ENCODE results near the gene TMPRSS9.

The TMPRSS9 gene

DNA sequence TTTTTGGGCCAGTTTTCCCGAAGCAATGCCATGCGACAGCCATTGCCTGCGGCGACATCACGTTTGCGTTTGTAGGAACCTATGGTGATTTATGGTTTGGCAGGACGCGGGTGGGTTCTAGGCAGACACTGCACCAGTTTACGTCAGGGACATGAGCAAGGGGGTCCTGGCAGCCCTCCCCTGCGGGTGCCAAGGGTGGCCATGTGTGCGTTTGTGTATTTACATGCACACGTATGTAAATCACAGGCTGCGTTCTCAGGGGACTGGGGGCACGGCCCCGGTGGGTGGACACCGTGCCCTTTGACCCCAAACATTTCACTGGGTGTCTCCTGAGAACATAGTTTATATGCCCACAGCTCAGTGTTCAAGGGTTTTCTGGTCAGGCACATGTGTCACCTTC is 9.4 kb upstream of the TMPRSS9 start:
- TF ChIP-seq TAF1 (IDR thresholded peaks at IDR 0.05; ENCODE audit: low read depth) = no peak
- TF ChIP-seq EGR1 (IDR thresholded peaks at IDR 0.05) = no peak
- no peak for TF ChIP-seq ZBTB7A (IDR thresholded peaks at IDR 0.05; ENCODE audit: low read depth)
- no peak for TF ChIP-seq CREB1 (IDR thresholded peaks at IDR 0.05; ENCODE audit: low read depth)
- TF ChIP-seq YY1 (IDR thresholded peaks at IDR 0.05; ENCODE audit: low read depth) = no peak
- TF ChIP-seq RAD21 (IDR thresholded peaks at IDR 0.05; ENCODE audit: low read depth) = no peak
- TF ChIP-seq, protein P1, sequence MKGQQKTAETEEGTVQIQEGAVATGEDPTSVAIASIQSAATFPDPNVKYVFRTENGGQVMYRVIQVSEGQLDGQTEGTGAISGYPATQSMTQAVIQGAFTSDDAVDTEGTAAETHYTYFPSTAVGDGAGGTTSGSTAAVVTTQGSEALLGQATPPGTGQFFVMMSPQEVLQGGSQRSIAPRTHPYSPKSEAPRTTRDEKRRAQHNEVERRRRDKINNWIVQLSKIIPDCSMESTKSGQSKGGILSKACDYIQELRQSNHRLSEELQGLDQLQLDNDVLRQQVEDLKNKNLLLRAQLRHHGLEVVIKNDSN (IDR thresholded peaks at IDR 0.05) = no peak
- no peak for TF ChIP-seq CEBPB (IDR thresholded peaks at IDR 0.05)
- TF ChIP-seq TEAD4 (IDR thresholded peaks at IDR 0.05) = no peak
- TF ChIP-seq NFIC (IDR thresholded peaks at IDR 0.05) = no peak
- no peak for TF ChIP-seq TCF12 (IDR thresholded peaks at IDR 0.05; ENCODE audit: low read depth)
- TF ChIP-seq, protein P2, sequence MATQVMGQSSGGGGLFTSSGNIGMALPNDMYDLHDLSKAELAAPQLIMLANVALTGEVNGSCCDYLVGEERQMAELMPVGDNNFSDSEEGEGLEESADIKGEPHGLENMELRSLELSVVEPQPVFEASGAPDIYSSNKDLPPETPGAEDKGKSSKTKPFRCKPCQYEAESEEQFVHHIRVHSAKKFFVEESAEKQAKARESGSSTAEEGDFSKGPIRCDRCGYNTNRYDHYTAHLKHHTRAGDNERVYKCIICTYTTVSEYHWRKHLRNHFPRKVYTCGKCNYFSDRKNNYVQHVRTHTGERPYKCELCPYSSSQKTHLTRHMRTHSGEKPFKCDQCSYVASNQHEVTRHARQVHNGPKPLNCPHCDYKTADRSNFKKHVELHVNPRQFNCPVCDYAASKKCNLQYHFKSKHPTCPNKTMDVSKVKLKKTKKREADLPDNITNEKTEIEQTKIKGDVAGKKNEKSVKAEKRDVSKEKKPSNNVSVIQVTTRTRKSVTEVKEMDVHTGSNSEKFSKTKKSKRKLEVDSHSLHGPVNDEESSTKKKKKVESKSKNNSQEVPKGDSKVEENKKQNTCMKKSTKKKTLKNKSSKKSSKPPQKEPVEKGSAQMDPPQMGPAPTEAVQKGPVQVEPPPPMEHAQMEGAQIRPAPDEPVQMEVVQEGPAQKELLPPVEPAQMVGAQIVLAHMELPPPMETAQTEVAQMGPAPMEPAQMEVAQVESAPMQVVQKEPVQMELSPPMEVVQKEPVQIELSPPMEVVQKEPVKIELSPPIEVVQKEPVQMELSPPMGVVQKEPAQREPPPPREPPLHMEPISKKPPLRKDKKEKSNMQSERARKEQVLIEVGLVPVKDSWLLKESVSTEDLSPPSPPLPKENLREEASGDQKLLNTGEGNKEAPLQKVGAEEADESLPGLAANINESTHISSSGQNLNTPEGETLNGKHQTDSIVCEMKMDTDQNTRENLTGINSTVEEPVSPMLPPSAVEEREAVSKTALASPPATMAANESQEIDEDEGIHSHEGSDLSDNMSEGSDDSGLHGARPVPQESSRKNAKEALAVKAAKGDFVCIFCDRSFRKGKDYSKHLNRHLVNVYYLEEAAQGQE (IDR thresholded peaks at IDR 0.05; ENCODE audit: low read depth) = no peak
- TF ChIP-seq EP300 (IDR thresholded peaks at IDR 0.05; ENCODE audit: borderline replicate concordance) = no peak
- TF ChIP-seq, protein P3, sequence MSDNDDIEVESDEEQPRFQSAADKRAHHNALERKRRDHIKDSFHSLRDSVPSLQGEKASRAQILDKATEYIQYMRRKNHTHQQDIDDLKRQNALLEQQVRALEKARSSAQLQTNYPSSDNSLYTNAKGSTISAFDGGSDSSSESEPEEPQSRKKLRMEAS (IDR thresholded peaks at IDR 0.05) = no peak
- no peak for TF ChIP-seq FOXM1 (IDR thresholded peaks at IDR 0.05; ENCODE audit: borderline replicate concordance, low read depth)

DNA sequence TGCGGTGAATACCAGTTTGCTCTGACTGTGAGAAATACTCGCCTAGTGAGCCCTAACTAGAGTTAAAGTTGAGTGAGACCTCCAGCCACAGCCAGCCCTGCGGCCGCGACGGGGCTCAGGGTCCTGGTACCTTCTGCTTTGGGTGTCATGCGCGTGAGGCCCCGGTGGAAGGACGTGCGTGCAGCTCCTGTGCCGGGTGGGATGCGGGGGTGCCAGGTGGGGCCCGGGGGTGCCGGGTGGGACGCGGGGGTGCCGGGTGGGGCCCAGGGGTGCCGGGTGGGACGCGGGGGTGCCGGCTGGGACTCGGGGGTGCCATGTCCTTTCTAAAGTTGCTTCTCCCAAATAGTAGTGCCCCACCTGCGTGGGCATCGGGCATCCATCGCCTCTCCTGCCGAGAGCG is 8.5 kb upstream of the TMPRSS9 start:
- TF ChIP-seq, protein P2 (IDR thresholded peaks at IDR 0.05; ENCODE audit: low read depth) = no peak
- TF ChIP-seq CEBPB (IDR thresholded peaks at IDR 0.05) (no peak), CREB1 (IDR thresholded peaks at IDR 0.05; ENCODE audit: low read depth) (no peak)

DNA sequence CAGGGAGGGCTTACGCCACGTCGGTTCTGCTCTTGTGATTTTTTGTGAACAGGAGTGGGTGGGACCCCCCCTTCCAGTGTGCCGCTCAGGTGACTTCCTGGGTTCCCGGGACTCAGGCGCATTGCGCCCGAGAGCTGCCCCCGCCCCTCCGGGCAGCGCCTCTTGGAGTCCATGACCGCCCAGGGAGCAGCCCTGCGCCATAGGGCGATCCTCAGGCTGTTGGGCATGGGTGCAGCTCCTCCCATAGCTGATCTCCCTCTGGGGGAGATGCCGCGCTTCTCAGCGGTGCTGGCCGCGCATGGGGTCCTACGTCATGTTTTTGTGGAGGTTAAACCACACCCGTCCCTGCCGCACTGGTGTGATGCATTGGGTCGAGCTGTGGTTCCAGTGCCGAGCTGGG is 7.9 kb upstream of the TMPRSS9 start:
- TF ChIP-seq CREB1 (IDR thresholded peaks at IDR 0.05; ENCODE audit: low read depth) (no peak), TEAD4 (IDR thresholded peaks at IDR 0.05) (no peak), RAD21 (IDR thresholded peaks at IDR 0.05; ENCODE audit: low read depth) (no peak), FOXM1 (IDR thresholded peaks at IDR 0.05; ENCODE audit: borderline replicate concordance, low read depth) (no peak), CEBPB (IDR thresholded peaks at IDR 0.05) (no peak), NFIC (IDR thresholded peaks at IDR 0.05) (no peak)
- TF ChIP-seq, protein P3 (IDR thresholded peaks at IDR 0.05) = no peak
- TF ChIP-seq, protein P1 (IDR thresholded peaks at IDR 0.05) = no peak

DNA sequence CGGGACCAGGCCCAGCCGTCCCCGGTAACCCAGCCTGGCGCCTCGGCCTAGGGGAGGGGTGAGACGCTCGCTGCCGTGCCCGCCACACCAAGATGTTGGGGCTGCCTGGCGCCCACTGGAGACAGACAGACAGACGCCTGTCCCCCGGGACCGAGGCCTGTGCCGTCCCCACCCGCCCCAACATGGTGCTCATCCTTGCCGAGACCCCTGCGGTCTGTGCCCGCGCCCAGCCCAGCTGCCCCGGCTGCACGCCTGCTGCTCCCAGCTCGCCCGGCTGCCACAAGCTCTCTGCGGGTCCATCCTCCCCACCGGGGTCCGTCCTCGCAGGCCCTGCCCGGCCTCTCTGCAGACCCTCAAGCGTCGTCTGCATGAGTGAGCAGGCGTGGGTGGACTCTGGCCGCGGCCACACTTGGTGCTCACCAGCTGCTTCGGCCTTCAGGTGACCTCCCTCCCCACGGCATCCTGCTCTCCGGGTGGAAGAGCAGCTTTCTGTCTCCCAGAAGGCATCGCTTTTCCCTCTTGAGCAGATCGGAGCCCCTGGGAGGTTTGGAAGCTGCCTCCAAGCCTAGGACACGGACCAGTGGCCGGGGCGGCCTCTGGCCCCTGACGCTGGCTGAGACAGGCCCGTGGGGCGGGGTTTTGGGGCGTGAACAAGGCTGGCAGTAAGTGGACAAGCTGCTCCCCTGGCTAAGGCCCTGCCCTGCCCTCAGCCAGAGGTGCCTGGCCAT is 6.7 kb upstream of the TMPRSS9 start:
- TF ChIP-seq EP300 (IDR thresholded peaks at IDR 0.05; ENCODE audit: borderline replicate concordance) (no peak), RAD21 (IDR thresholded peaks at IDR 0.05; ENCODE audit: low read depth) (no peak), ZBTB7A (IDR thresholded peaks at IDR 0.05; ENCODE audit: low read depth) (no peak)
- TF ChIP-seq, protein P2 (IDR thresholded peaks at IDR 0.05; ENCODE audit: low read depth) = no peak

Data from Ishikawa (cell line).